Fibroblast of villous mesenchyme (primary cell): ENCODE results near the gene CFAP43. TPM values are rescaled to one million over a fixed set of nuclear protein-coding genes. Genes with fewer than 3 reads are reported as not detected.

Experiments used
- DNase-seq: peaks from one replicate; pipeline ENCODE4 v3.0.0-alpha.2; 2010; ENCODE audit warnings: low read depth
- H3K4me3 ChIP-seq: 2 replicates; pipeline ENCODE4 v1.5.1; 2011; ENCODE audit warnings: low read depth, mild to moderate bottlenecking, low read length
- CTCF ChIP-seq: IDR thresholded peaks from 2 replicates; pipeline ENCODE4 v1.5.1; 2012; ENCODE audit warnings: low read depth, mild to moderate bottlenecking, low read length; ENCODE audit not compliant: insufficient read depth
- total RNA-seq: library from RNA; depleted of rRNA; stranded (reverse); fragments of >200 nt; gene quantifications from 2 replicates; pipeline ENCODE4 v1.2.3, GENCODE V29; 2012

CFAP43 gene
- total RNA-seq, 1 donor, result not detected

DNA sequence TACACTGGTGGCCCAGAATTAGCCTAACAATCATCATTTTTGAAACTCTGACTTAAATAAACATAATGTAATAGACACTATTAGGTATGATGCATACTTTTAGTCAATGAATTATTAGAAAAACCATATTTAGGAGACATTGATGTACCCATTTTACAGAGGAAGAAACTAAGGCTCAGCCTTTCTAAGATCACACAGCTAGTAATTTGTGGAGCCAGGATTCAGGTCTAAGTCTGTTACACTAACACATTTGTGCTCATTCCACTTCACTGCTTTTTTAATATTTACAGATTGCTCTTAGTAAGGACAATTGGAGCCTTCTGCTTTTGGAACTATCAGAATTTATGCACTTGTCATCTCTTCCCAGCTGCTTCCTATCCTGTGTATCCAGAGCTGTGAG lies 8.9 kb downstream of the CFAP43 start:
- TF ChIP-seq CTCF, result no peak
- no peak overlapping the region for H3K4me3 ChIP-seq
- no peak for DNase-seq

DNA sequence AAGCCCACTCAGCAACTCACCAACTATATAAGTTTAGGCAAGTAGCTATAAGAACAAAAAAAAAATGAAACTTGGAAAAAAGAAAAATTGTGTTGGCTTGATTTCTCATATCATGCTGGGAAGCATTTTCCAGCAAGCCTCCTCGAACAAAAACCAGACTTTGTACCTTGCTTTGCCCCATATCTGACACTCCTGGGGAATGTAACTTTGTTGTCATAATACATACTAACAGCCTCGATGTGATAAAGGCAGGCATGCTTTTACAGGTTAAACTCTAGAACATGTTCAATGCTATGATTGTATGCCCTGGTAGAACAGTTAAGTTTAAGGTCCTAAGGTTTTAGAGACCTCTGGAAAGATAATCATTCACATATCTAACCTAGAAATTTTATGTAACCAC lies 11.6 kb downstream of the CFAP43 start:
- DNase-seq, result no peak
- TF ChIP-seq CTCF, result no peak
- no peak overlapping the region for H3K4me3 ChIP-seq

DNA sequence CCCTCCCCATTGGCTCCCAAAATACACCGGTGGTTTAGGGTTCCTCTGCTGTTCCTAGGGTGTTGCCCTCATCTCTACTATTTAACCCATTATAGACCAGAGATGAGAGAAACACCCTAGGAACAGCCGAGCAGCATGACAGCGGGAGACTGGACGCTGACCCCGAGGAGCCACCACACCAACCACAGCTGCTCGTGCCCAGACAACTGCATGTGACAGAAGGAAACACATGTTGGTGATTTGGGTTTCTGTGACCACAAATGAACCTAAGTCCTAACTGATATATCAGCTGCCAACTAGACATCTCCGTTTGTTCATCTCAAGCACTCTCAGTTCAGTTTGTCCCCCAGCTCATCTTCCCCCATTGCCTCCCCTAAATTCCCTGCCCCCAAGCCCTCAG lies 13.4 kb downstream of the CFAP43 start:
- DNase-seq, result no peak
- H3K4me3 ChIP-seq, result no peak overlapping the region
- TF ChIP-seq CTCF, result no peak

DNA sequence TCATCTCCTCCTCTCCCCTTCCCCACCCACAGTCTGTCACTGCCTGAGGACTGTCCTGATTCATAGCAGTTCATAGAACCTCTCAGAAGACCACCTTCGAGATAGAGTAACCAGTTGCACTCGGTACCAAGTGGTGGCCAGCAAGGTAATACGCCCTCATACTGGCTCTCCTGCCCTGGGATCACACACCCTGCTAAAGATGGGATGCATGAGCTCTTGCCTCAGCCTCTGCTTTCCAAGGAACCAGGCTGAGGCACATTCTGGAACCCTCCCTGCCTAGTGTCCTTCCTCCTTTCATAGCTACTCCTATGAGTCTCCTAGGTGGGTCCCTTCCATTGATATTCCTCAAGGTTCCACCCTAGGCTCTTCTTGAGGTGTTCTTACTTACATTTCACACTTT lies 15.5 kb downstream of the CFAP43 start:
- no peak for DNase-seq
- no peak for TF ChIP-seq CTCF

GRCh38 chr10:104209575-104210198 lies 22.5 kb downstream of the CFAP43 start:
- peak; percentile 65 for TF ChIP-seq CTCF
- DNase-seq, result peak; percentile 45
- no peak overlapping the region for H3K4me3 ChIP-seq

More for the DNA sequence above, 15.5 kb downstream of the CFAP43 start:
- no peak overlapping the region for H3K4me3 ChIP-seq

GRCh38 chr10:104208730-104209129 lies 23.4 kb downstream of the CFAP43 start:
- TF ChIP-seq CTCF, result no peak
- no peak for DNase-seq
- H3K4me3 ChIP-seq, result no peak overlapping the region

- H3K4me3 ChIP-seq, result no peak overlapping the region
Measured at GRCh38 chr10:104202231-104202630, 29.9 kb downstream of the CFAP43 start.

More at GRCh38 chr10:104202231-104202630, 29.9 kb downstream of the CFAP43 start:
- TF ChIP-seq CTCF, result no peak
- DNase-seq, result no peak
